Measurements from ENCODE around the gene NFATC3.
"Not testable (repeated sequence)": the region's sequence is repeated elsewhere in the genome, so short reads cannot be mapped to it uniquely, and the experiment has no call there.

Gene NFATC3

GRCh38 chr16:68113059-68113761, 28.0 kb downstream of the NFATC3 start:
- H3K36me3 ChIP-seq (ENCODE audit: control insufficient read depth in 1 of 2, insufficient read depth in 2 of 2, low read length in 2 of 2) = no peaks in the 10 kb centered on the region
- peaks cover 0 to 8% of the 10 kb centered on the region in 2 donors for H3K9me3 ChIP-seq (ENCODE audit: control insufficient read depth in 1 of 2, low read length in 2 of 2)
- no peak overlapping the region for H3K27ac ChIP-seq (ENCODE audit: low read length)
- H3K4me1 ChIP-seq (ENCODE audit: control insufficient read depth in 1 of 2, insufficient read depth in 2 of 2, low read length in 2 of 2) = peaks cover 0 to 5% of the 10 kb centered on the region in 2 donors
- no peaks in the 10 kb centered on the region for H3K27me3 ChIP-seq (ENCODE audit: low read depth, low read length)
- H3K4me3 ChIP-seq (ENCODE audit: low read depth in 1 of 2, low read length in 2 of 2) = no peak overlapping the region

GRCh38 chr16:68113765-68114240, 28.6 kb downstream of the NFATC3 start:
- no peaks in the 10 kb centered on the region for H3K36me3 ChIP-seq (ENCODE audit: control insufficient read depth in 1 of 2, insufficient read depth in 2 of 2, low read length in 2 of 2)
- no peak overlapping the region for H3K4me3 ChIP-seq (ENCODE audit: low read depth in 1 of 2, low read length in 2 of 2)
- H3K27me3 ChIP-seq (ENCODE audit: low read depth, low read length) = no peaks in the 10 kb centered on the region
- H3K27ac ChIP-seq (ENCODE audit: low read length) = no peak overlapping the region
- peaks cover 0 to 6% of the 10 kb centered on the region in 2 donors for H3K9me3 ChIP-seq (ENCODE audit: control insufficient read depth in 1 of 2, low read length in 2 of 2)
- H3K4me1 ChIP-seq (ENCODE audit: control insufficient read depth in 1 of 2, insufficient read depth in 2 of 2, low read length in 2 of 2) = peaks cover 0 to 5% of the 10 kb centered on the region in 2 donors

GRCh38 chr16:68114939-68115338, 29.8 kb downstream of the NFATC3 start:
- H3K4me1 ChIP-seq (ENCODE audit: control insufficient read depth in 1 of 2, insufficient read depth in 2 of 2, low read length in 2 of 2); H3K27me3 ChIP-seq (ENCODE audit: low read depth, low read length); H3K36me3 ChIP-seq (ENCODE audit: control insufficient read depth in 1 of 2, insufficient read depth in 2 of 2, low read length in 2 of 2); H3K9me3 ChIP-seq (ENCODE audit: control insufficient read depth in 1 of 2, low read length in 2 of 2); H3K27ac ChIP-seq (ENCODE audit: low read length); H3K4me3 ChIP-seq (ENCODE audit: low read depth in 1 of 2, low read length in 2 of 2): not testable (repeated sequence)

- Histone ChIP-seq H3K36me3 (ENCODE audit: control insufficient read depth in 1 of 2, insufficient read depth in 2 of 2, low read length in 2 of 2) (no peaks in the 10 kb centered on the region), H3K27me3 (ENCODE audit: low read depth, low read length) (no peaks in the 10 kb centered on the region), H3K4me3 (ENCODE audit: low read depth in 1 of 2, low read length in 2 of 2) (no peak overlapping the region), H3K4me1 (ENCODE audit: control insufficient read depth in 1 of 2, insufficient read depth in 2 of 2, low read length in 2 of 2) (peaks cover 0 to 5% of the 10 kb centered on the region in 2 donors), H3K9me3 (ENCODE audit: control insufficient read depth in 1 of 2, low read length in 2 of 2) (peaks cover 0 to under 1% of the 10 kb centered on the region in 2 donors), H3K27ac (ENCODE audit: low read length) (no peak overlapping the region)
These were observed 30.7 kb downstream of the NFATC3 start for GRCh38 chr16:68115851-68116250.

GRCh38 chr16:68116256-68116867, 31.2 kb downstream of the NFATC3 start:
- H3K4me3 ChIP-seq (ENCODE audit: low read depth in 1 of 2, low read length in 2 of 2) = no peak overlapping the region
- H3K27ac ChIP-seq (ENCODE audit: low read length) = no peak overlapping the region
- H3K36me3 ChIP-seq (ENCODE audit: control insufficient read depth in 1 of 2, insufficient read depth in 2 of 2, low read length in 2 of 2) = no peaks in the 10 kb centered on the region
- H3K9me3 ChIP-seq (ENCODE audit: control insufficient read depth in 1 of 2, low read length in 2 of 2) = no peaks in the 10 kb centered on the region
- H3K4me1 ChIP-seq (ENCODE audit: control insufficient read depth in 1 of 2, insufficient read depth in 2 of 2, low read length in 2 of 2) = peaks cover 0 to 5% of the 10 kb centered on the region in 2 donors
- no peaks in the 10 kb centered on the region for H3K27me3 ChIP-seq (ENCODE audit: low read depth, low read length)

GRCh38 chr16:68117884-68118283, 32.7 kb downstream of the NFATC3 start:
- no peak overlapping the region for H3K4me3 ChIP-seq (ENCODE audit: low read depth in 1 of 2, low read length in 2 of 2)
- no peaks in the 10 kb centered on the region for H3K27me3 ChIP-seq (ENCODE audit: low read depth, low read length)
- H3K9me3 ChIP-seq (ENCODE audit: control insufficient read depth in 1 of 2, low read length in 2 of 2) = no peaks in the 10 kb centered on the region
- H3K27ac ChIP-seq (ENCODE audit: low read length) = no peak overlapping the region
- H3K36me3 ChIP-seq (ENCODE audit: control insufficient read depth in 1 of 2, insufficient read depth in 2 of 2, low read length in 2 of 2) = peaks cover 0 to 4% of the 10 kb centered on the region in 2 donors
- peaks cover 0 to 5% of the 10 kb centered on the region in 2 donors for H3K4me1 ChIP-seq (ENCODE audit: control insufficient read depth in 1 of 2, insufficient read depth in 2 of 2, low read length in 2 of 2)

- not testable (repeated sequence) for H3K27ac ChIP-seq (ENCODE audit: low read length); H3K4me3 ChIP-seq (ENCODE audit: low read depth in 1 of 2, low read length in 2 of 2); H3K9me3 ChIP-seq (ENCODE audit: control insufficient read depth in 1 of 2, low read length in 2 of 2); H3K36me3 ChIP-seq (ENCODE audit: control insufficient read depth in 1 of 2, insufficient read depth in 2 of 2, low read length in 2 of 2); H3K4me1 ChIP-seq (ENCODE audit: control insufficient read depth in 1 of 2, insufficient read depth in 2 of 2, low read length in 2 of 2); H3K27me3 ChIP-seq (ENCODE audit: low read depth, low read length)
These were observed 33.8 kb downstream of the NFATC3 start for GRCh38 chr16:68118954-68119353.

- H3K4me1 ChIP-seq (ENCODE audit: control insufficient read depth in 1 of 2, insufficient read depth in 2 of 2, low read length in 2 of 2) = not testable (repeated sequence)
These were observed 35.3 kb downstream of the NFATC3 start for GRCh38 chr16:68120496-68120895.

GRCh38 chr16:68126395-68126794, 41.2 kb downstream of the NFATC3 start:
- Histone ChIP-seq H3K4me1 (ENCODE audit: control insufficient read depth in 1 of 2, insufficient read depth in 2 of 2, low read length in 2 of 2) (peaks cover 0 to 4% of the 10 kb centered on the region in 2 donors), H3K4me3 (ENCODE audit: low read depth in 1 of 2, low read length in 2 of 2) (no peak overlapping the region), H3K27ac (ENCODE audit: low read length) (no peak overlapping the region), H3K27me3 (ENCODE audit: low read depth, low read length) (no peaks in the 10 kb centered on the region), H3K9me3 (ENCODE audit: control insufficient read depth in 1 of 2, low read length in 2 of 2) (no peaks in the 10 kb centered on the region), H3K36me3 (ENCODE audit: control insufficient read depth in 1 of 2, insufficient read depth in 2 of 2, low read length in 2 of 2) (peaks cover 4 to 5% of the 10 kb centered on the region in 2 donors)

More at GRCh38 chr16:68120496-68120895, 35.3 kb downstream of the NFATC3 start:
- H3K9me3 ChIP-seq (ENCODE audit: control insufficient read depth in 1 of 2, low read length in 2 of 2); H3K27me3 ChIP-seq (ENCODE audit: low read depth, low read length); H3K4me3 ChIP-seq (ENCODE audit: low read depth in 1 of 2, low read length in 2 of 2); H3K27ac ChIP-seq (ENCODE audit: low read length); H3K36me3 ChIP-seq (ENCODE audit: control insufficient read depth in 1 of 2, insufficient read depth in 2 of 2, low read length in 2 of 2): not testable (repeated sequence)

GRCh38 chr16:68128577-68129305, 43.6 kb downstream of the NFATC3 start:
- no peaks in the 10 kb centered on the region for H3K27me3 ChIP-seq (ENCODE audit: low read depth, low read length)
- H3K4me1 ChIP-seq (ENCODE audit: control insufficient read depth in 1 of 2, insufficient read depth in 2 of 2, low read length in 2 of 2) = peaks cover 0 to 13% of the 10 kb centered on the region in 2 donors
- no peak overlapping the region for H3K4me3 ChIP-seq (ENCODE audit: low read depth in 1 of 2, low read length in 2 of 2)
- H3K27ac ChIP-seq (ENCODE audit: low read length) = no peak overlapping the region
- peaks cover 0 to 4% of the 10 kb centered on the region in 2 donors for H3K36me3 ChIP-seq (ENCODE audit: control insufficient read depth in 1 of 2, insufficient read depth in 2 of 2, low read length in 2 of 2)
- H3K9me3 ChIP-seq (ENCODE audit: control insufficient read depth in 1 of 2, low read length in 2 of 2) = no peaks in the 10 kb centered on the region

- Histone ChIP-seq H3K36me3 (ENCODE audit: control insufficient read depth in 1 of 2, insufficient read depth in 2 of 2, low read length in 2 of 2) (peaks cover 0 to 4% of the 10 kb centered on the region in 2 donors), H3K9me3 (ENCODE audit: control insufficient read depth in 1 of 2, low read length in 2 of 2) (no peaks in the 10 kb centered on the region), H3K4me3 (ENCODE audit: low read depth in 1 of 2, low read length in 2 of 2) (no peak overlapping the region), H3K4me1 (ENCODE audit: control insufficient read depth in 1 of 2, insufficient read depth in 2 of 2, low read length in 2 of 2) (peaks cover 0 to 13% of the 10 kb centered on the region in 2 donors), H3K27ac (ENCODE audit: low read length) (no peak overlapping the region), H3K27me3 (ENCODE audit: low read depth, low read length) (no peaks in the 10 kb centered on the region)
These were observed 45.4 kb downstream of the NFATC3 start for GRCh38 chr16:68130520-68130919.

Measured in muscle layer of duodenum (tissue), 2 donors.